K562 (cell line): ENCODE results near the gene BCKDK. TPM values are rescaled to one million over a fixed set of nuclear protein-coding genes. Genes with fewer than 3 reads are reported as not detected.

Source experiments
- ATAC-seq: fragments of 200-7000 bp; cut with Tn5 transposase; 3 replicates; pipeline ENCODE4 v1.9.1; 2020; ENCODE audit warnings: moderate library complexity
- BruUV-seq: library from RNA; stranded (reverse); fragments of 400-500 nt; replicated peaks from 2 replicates; lab custom pipeline; 2021; lab: Mats Ljungman, UMichigan
- CTCF ChIA-PET: fragments of 300-600 bp; formaldehyde crosslinking; extraction: SDS; loops from one replicate; lab custom pipeline; 2021; ENCODE audit warnings: low intra/inter-chr PET ratio; lab: Yijun Ruan, JAX
- POLR2A ChIA-PET: fragments of 300-600, 350-650 bp; sonication (Branson Sonifier 250); formaldehyde crosslinking; extraction: SDS; loops from one replicate; lab custom pipeline; 2021; ENCODE audit warnings: antibody characterized with exemption, inconsistent platforms; lab: Yijun Ruan, JAX
- DNase-seq, 4 experiments: peaks; one replicate each; pipeline versions ENCODE4 v3.0.0 to v3.0.0-alpha.2; 2011 to 2018; ENCODE audit warnings: low spot score in 3 of 4, mixed read lengths in 3 of 4; ENCODE audit errors: extremely low read depth in 1 of 4
- FAIRE-seq: peaks from 2 replicates; lab custom pipeline; 2011; peaks lifted over from hg19 to GRCh38; lab: Jason Lieb, UNC
- H2AFZ ChIP-seq: 2 replicates; pipeline ENCODE4 v1.6.0; 2011; ENCODE audit warnings: low read depth, low read length, control low read depth, inconsistent platforms
- H3K27ac ChIP-seq: fragments of 200-600 bp; 3 replicates; pipeline ENCODE4 v1.8.0; 2011; ENCODE audit warnings: low read depth, mild to moderate bottlenecking, control low read depth, inconsistent platforms, low read length, moderate library complexity, mixed read lengths; ENCODE audit errors: extremely low read depth
- H3K27me3 ChIP-seq, 2 experiments: fragments of 300-600 bp in 1 of 2; 2 replicates in 1 of 2; 3 replicates in 1 of 2; pipeline versions ENCODE4 v1.6.0 to v1.8.0; 2011; ENCODE audit warnings: inconsistent platforms in 2 of 2, low read length in 2 of 2, mild to moderate bottlenecking in 1 of 2, mixed read lengths in 1 of 2, moderate library complexity in 1 of 2; ENCODE audit not compliant: control insufficient read depth in 2 of 2, insufficient read depth in 2 of 2
- H3K36me3 ChIP-seq: fragments of 300-600 bp; 3 replicates; pipeline ENCODE4 v1.8.0; 2011; ENCODE audit warnings: mild to moderate bottlenecking, low read length, inconsistent platforms; ENCODE audit not compliant: control insufficient read depth, insufficient read depth
- H3K4me1 ChIP-seq, 2 experiments: fragments of 200-600 bp in 1 of 2; replicated peaks in 1 of 2; 2 replicates in 1 of 2; 3 replicates in 1 of 2; pipeline versions ENCODE4 v1.5.1 to v1.8.0; 2011; ENCODE audit warnings: inconsistent platforms in 2 of 2, low read length in 2 of 2, mild to moderate bottlenecking in 1 of 2, mixed read lengths in 1 of 2, moderate library complexity in 1 of 2; ENCODE audit not compliant: control insufficient read depth in 2 of 2, insufficient read depth in 2 of 2
- H3K4me2 ChIP-seq: 2 replicates; pipeline ENCODE4 v1.6.1; 2011; ENCODE audit warnings: low read length, control low read depth, inconsistent platforms, mixed read lengths; ENCODE audit not compliant: insufficient read depth
- H3K4me3 ChIP-seq: fragments of 200-600 bp; sonication (generic), shearing (Covaris generic); 2 replicates; pipeline ENCODE4 v1.5.1; 2016; ENCODE audit warnings: control low read depth, inconsistent platforms
- H3K79me2 ChIP-seq: fragments of 200-600 bp; 3 replicates; pipeline ENCODE4 v1.8.0; 2011; ENCODE audit warnings: low read length, inconsistent platforms; ENCODE audit not compliant: control insufficient read depth, insufficient read depth
- H3K9ac ChIP-seq, 2 experiments: 2 replicates each; pipeline versions ENCODE4 v1.6.0 to v1.6.1; 2011; ENCODE audit warnings: low read depth in 2 of 2, low read length in 2 of 2, control low read depth in 1 of 2, inconsistent platforms in 1 of 2, mild to moderate bottlenecking in 1 of 2, mixed read lengths in 1 of 2; ENCODE audit not compliant: insufficient read depth in 1 of 2
- H3K9me1 ChIP-seq: one replicate; pipeline ENCODE4 v1.6.0; 2011; ENCODE audit warnings: inconsistent platforms, mild to moderate bottlenecking, low read length, moderate library complexity; ENCODE audit not compliant: control insufficient read depth, insufficient read depth
- H3K9me3 ChIP-seq: replicated peaks from 2 replicates; pipeline ENCODE4 v1.5.1; 2011; ENCODE audit warnings: low read depth, low read length, inconsistent platforms; ENCODE audit not compliant: control insufficient read depth, insufficient read depth
- H4K20me1 ChIP-seq: replicated peaks from 2 replicates; pipeline ENCODE4 v1.6.1; 2011; ENCODE audit warnings: low read length, inconsistent platforms, mixed read lengths; ENCODE audit not compliant: control insufficient read depth, insufficient read depth
- BHLHE40 ChIP-seq: IDR thresholded peaks from 2 replicates; pipeline ENCODE4 v1.6.1; 2011; ENCODE audit warnings: low read length, improper control_type of control experiment
- CBFB ChIP-seq: sonication (generic); formaldehyde crosslinking; IDR thresholded peaks from 2 replicates; pipeline ENCODE4 v1.4.0; 2020; ENCODE audit warnings: mild to moderate bottlenecking, missing genetic modification reagents
- CREBBP ChIP-seq: IDR thresholded peaks from one replicate; pipeline ENCODE4 v1.6.1; 2012; ENCODE audit warnings: low read depth, mild to moderate bottlenecking, control low read depth, inconsistent platforms, low read length
- FOXK2 ChIP-seq, 2 experiments: fragments of 450-650 bp; IDR thresholded peaks in 1 of 2; conservative IDR thresholded peaks in 1 of 2; 2 replicates each; pipeline ENCODE4 v1.6.1; 2016; ENCODE audit warnings: low read depth in 2 of 2, mild to moderate bottlenecking in 1 of 2
- HDAC1 ChIP-seq, 2 experiments: fragments of 450-650 bp; IDR thresholded peaks; 2 replicates each; pipeline ENCODE4 v1.6.1; 2016 to 2017; ENCODE audit warnings: inconsistent platforms in 1 of 2, mild to moderate bottlenecking in 1 of 2, moderate library complexity in 1 of 2
- HDGF ChIP-seq: fragments of 450-650 bp; IDR thresholded peaks from 2 replicates; pipeline ENCODE4 v1.6.1; 2016
- HMGN3 ChIP-seq: IDR thresholded peaks from 2 replicates; pipeline ENCODE4 v1.6.1; 2011; ENCODE audit warnings: borderline replicate concordance, low read depth, mild to moderate bottlenecking, mixed read lengths, low read length; ENCODE audit not compliant: insufficient read length; ENCODE audit errors: extremely low read depth
- IRF1 ChIP-seq: sonication (generic); formaldehyde crosslinking; IDR thresholded peaks from 2 replicates; pipeline ENCODE4 v1.8.0; 2022; ENCODE audit warnings: missing genetic modification reagents, mild to moderate bottlenecking, borderline replicate concordance
- PHB2 ChIP-seq: fragments of 450-650 bp; IDR thresholded peaks from 2 replicates; pipeline ENCODE4 v1.6.1; 2017; ENCODE audit warnings: low read depth
- PHF20 ChIP-seq: fragments of 450-650 bp; IDR thresholded peaks from 2 replicates; pipeline ENCODE4 v1.6.1; 2018; ENCODE audit not compliant: partially characterized antibody
- SIN3B ChIP-seq: fragments of 450-650 bp; IDR thresholded peaks from 2 replicates; pipeline ENCODE4 v1.6.1; 2017; ENCODE audit warnings: low read depth, mild to moderate bottlenecking, moderate library complexity
- TEAD1 ChIP-seq, 2 experiments: fragments of 450-650 bp in 1 of 2; sonication (generic) in 1 of 2; formaldehyde crosslinking; IDR thresholded peaks; 2 replicates each; pipeline versions ENCODE4 v1.4.0 to v1.8.0; 2020 to 2022; ENCODE audit warnings: mild to moderate bottlenecking in 2 of 2, missing genetic modification reagents in 1 of 2
- ZFP91 ChIP-seq: sonication (generic); formaldehyde crosslinking; IDR thresholded peaks from 2 replicates; pipeline ENCODE4 v1.8.0; 2022; ENCODE audit warnings: mild to moderate bottlenecking, missing genetic modification reagents
- ZNF224 ChIP-seq: sonication (generic); formaldehyde crosslinking; IDR thresholded peaks from 2 replicates; pipeline ENCODE4 v1.8.0; 2022; ENCODE audit warnings: mild to moderate bottlenecking, missing genetic modification reagents
- ZNF282 ChIP-seq: sonication (generic); formaldehyde crosslinking; IDR thresholded peaks from 2 replicates; pipeline ENCODE4 v1.8.1; 2023; ENCODE audit warnings: missing genetic modification reagents
- WGBS: fragments of 100-300 bp; shearing (Covaris generic); methylation state at CpG from one replicate; pipeline ENCODE4 v1.1.6; 2016; ENCODE audit warnings: low coverage, mixed read lengths; ENCODE audit not compliant: insufficient coverage; ENCODE audit errors: missing lambda C conversion rate; 5-methylcytosine and 5-hydroxymethylcytosine counted together
- in situ Hi-C: fragments of 300-500 bp; cut with MboI; formaldehyde crosslinking; loops from 4 replicates; pipeline ENCODE4 v1.15.0; 2018; ENCODE audit warnings: inconsistent platforms, mixed read lengths
- intact Hi-C: fragments of 100-400 bp; cut with micrococcal nuclease; formaldehyde crosslinking; loops from 2 replicates; pipeline ENCODE4 v1.14.2; 2022
- polyA plus RNA-seq, 8 experiments: library from polyadenylated mRNA; depleted of rRNA in 4 of 8; stranded (reverse) in 5 of 8; unstranded in 3 of 8; fragments of >200 nt; fragmentation: Nextera tagmentation in 2 of 8; fragmentation: Illumina TruSeq in 1 of 8; extraction: Ambion mirVana in 2 of 8; extraction: Trizol in 1 of 8; gene quantifications; 2 replicates each; pipeline versions ENCODE4 v1.2.1 to v1.2.3, GENCODE V29; 2011 to 2014; ENCODE audit warnings: inconsistent platforms in 1 of 8, missing spikeins in 1 of 8
- total RNA-seq, 7 experiments: library from RNA; depleted of rRNA in 6 of 7; stranded (reverse); fragments of >200 nt in 6 of 7; fragmentation: Illumina TruSeq in 2 of 7; extraction: Trizol in 2 of 7; gene quantifications; 2 replicates each; pipeline versions ENCODE4 v1.2.1 to v1.2.3, GENCODE V29; 2011 to 2021; ENCODE audit warnings: low replicate concordance in 1 of 7
- TF ChIP-seq, protein P1 (sequence below), 2 experiments: fragments of 450-650 bp; conservative IDR thresholded peaks; 2 replicates each; pipeline ENCODE4 v1.6.1; 2017; ENCODE audit warnings: mild to moderate bottlenecking in 2 of 2, moderate library complexity in 2 of 2

BCKDK gene
- total and polyA plus RNA-seq, 9 of the 15 experiments (the other 6 are each of a cell fraction or from before 2014, with no cell fraction given), result 0.58 to 34.8 (median 13.1) TPM

DNA sequence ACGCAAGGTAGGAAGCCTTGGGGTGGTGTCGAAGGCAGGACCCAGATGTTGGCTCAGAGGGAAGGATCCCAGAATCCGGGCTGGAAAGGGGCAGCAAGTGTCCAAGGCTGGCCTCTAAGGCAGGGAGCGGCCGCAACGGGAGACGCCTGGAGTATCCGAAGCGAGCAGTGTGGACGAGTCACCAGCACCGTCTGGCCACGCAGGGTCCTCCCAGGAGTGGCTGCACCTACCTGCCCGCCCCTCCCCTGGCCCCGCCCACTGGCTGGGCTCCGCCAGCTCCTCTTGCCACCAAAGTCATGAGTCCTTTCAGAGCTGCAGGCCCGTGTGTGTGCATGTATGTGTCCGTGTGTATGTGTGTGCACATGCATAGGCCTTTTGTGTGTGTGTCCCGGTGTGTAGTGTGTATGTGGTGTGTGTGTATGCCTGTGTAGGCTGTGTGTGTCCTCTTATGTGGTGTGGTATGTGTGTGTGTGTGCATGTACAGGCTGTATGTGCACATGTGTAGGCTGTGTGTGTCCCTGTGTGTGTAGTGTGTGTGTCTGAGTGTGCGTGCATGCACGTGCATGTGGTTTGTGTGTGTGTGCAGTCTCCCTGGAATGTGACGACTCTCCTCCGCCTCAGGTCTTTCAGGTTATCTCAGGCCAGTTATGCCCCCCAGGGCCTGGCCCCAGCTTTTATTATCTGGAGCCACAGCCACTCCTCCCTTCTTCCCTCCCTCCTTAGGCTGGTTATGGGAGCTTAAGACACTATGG, 27.5 kb downstream of the BCKDK start, which contains the start of gene PRSS8:
Gene PRSS8 (minus strand): TSS at position 193 of the 752 bp plus-strand sequence. CDS start 229 bp downstream, outside the sequence.
- no peaks in the 10 kb centered on the region for H3K9me1 ChIP-seq
- 31% methylated on average over 21 of the region's 22 CpGs for WGBS
- peaks cover 31 to 80% of the 10 kb centered on the region in 2 experiments for H3K4me1 ChIP-seq
- H3K4me3 ChIP-seq, result peak within 1 kb of the TSS; percentile 26; the same call in 1 of the 2 replicates
- H3K9ac ChIP-seq, result peak within 1 kb of the TSS; percentile 36 to 87
- ChIA-PET CTCF (no interaction called here), POLR2A (interaction anchor here (1.4 to 4.2 kb wide), 3 partner anchors 17 to 44 kb away, joined by 5 to 23 read pairs (median 11); partner anchors contain the start of genes FUS and KAT8)
- in situ Hi-C loops, result no loop called here
- H3K36me3 ChIP-seq, result peaks cover 20% of the 10 kb centered on the region; the same call in 1 of the 3 replicates
- peak within 1 kb of the TSS; percentile 81 for H3K4me2 ChIP-seq
- ATAC-seq (peak; percentile 78), FAIRE-seq (peak; percentile 76), DNase-seq (peak; percentile 61 to 82 (median 72))
- intact Hi-C loops, result no loop called here
- H2AFZ ChIP-seq, result peak within 1 kb of the TSS; percentile 65
- no peaks in the 10 kb centered on the region for H3K27me3 ChIP-seq
- BruUV-seq, result no TSS peak
- H3K9me3 ChIP-seq, result no peaks in the 10 kb centered on the region
- peak within 1 kb of the TSS; percentile 22; the same call in 1 of the 3 replicates for H3K27ac ChIP-seq
- no peaks in the 10 kb centered on the region for H4K20me1 ChIP-seq
- no peaks in the 10 kb centered on the region for H3K79me2 ChIP-seq
- TF ChIP-seq HDGF (peak; percentile 100), HDAC1 (IDR thresholded peaks at IDR 0.05) (peak in 1 of 2 experiments; percentile 74; a peak in 2 of 4 replicates), ZFP91 (CRISPR knock-in tag) (0 out of 2 replicates have a peak, but pooled peaks have one; percentile 31), BHLHE40 (peak; percentile 85), HMGN3 (no peak), PHB2 (peak; percentile 67; the same call in 1 of the 2 replicates), ZNF224 (CRISPR knock-in tag) (no peak), ZNF282 (CRISPR knock-in tag) (no peak), IRF1 (CRISPR knock-in tag) (no peak), FOXK2 (conservative IDR thresholded peaks at IDR 0.05 in 1 of 2, IDR thresholded peaks at IDR 0.05 in 1 of 2; ENCODE audit: low read depth in 2 of 2) (peak in 1 of 2 experiments; percentile 44; a peak in 1 of 4 replicates), SIN3B (no peak), CREBBP (no peak), CBFB (CRISPR knock-in tag) (peak; percentile 19; the same call in 1 of the 2 replicates), TEAD1 (CRISPR knock-in tag; IDR thresholded peaks at IDR 0.05) (peak in 1 of 2 experiments; percentile 51; a peak in 1 of 4 replicates), PHF20 (peak; percentile 59)
- TF ChIP-seq, protein P1, sequence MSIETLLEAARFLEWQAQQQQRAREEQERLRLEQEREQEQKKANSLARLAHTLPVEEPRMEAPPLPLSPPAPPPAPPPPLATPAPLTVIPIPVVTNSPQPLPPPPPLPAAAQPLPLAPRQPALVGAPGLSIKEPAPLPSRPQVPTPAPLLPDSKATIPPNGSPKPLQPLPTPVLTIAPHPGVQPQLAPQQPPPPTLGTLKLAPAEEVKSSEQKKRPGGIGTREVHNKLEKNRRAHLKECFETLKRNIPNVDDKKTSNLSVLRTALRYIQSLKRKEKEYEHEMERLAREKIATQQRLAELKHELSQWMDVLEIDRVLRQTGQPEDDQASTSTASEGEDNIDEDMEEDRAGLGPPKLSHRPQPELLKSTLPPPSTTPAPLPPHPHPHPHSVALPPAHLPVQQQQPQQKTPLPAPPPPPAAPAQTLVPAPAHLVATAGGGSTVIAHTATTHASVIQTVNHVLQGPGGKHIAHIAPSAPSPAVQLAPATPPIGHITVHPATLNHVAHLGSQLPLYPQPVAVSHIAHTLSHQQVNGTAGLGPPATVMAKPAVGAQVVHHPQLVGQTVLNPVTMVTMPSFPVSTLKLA (conservative IDR thresholded peaks at IDR 0.05), result peak in 1 of 2 experiments; percentile 57; a peak in 1 of 4 replicates
